Measurements from ENCODE around the gene MYO9A. TPM values are rescaled to one million over a fixed set of nuclear protein-coding genes. Genes with fewer than 3 reads are reported as not detected.
"Not testable (repeated sequence)": the region's sequence is repeated elsewhere in the genome, so short reads cannot be mapped to it uniquely, and the experiment has no call there.

Gene MYO9A
- total RNA-seq, 1 experiment from 2014 or later, result 34.0 TPM

DNA sequence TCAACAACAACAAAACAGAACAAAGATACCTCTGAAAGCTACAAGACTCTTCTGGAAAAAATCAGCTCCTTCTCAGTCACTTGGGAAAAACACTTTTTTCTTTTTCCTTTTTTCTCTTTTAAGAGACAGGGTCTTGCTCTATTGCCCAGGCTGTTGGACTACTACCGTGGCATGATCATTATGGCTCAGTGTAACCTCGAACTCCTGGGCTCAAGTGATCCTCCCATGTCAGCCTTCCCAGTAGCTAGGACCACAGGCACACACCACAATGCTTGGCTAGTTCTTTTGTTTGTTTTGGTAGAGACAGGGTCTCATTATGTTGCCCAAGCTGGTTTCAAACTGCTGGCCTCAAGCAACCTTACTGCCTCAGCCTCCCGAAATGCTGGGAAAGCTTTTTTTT lies 12.8 kb downstream of the MYO9A start:
- H3K27ac ChIP-seq, result no peak overlapping the region
- 0 out of 2 replicates have a peak, but pooled peaks cover 3% of the 10 kb centered on the region for H3K79me2 ChIP-seq (ENCODE audit: low read depth)
- H3K4me1 ChIP-seq (replicated peaks; ENCODE audit: insufficient read depth), result 0 out of 2 replicates have a peak, but pooled peaks cover 4% of the 10 kb centered on the region
- no peaks in the 10 kb centered on the region for H3K36me3 ChIP-seq (ENCODE audit: low read depth)
- intact Hi-C loops (cut with micrococcal nuclease; ENCODE audit: unreplicated experiment), result no loop called here
- ChIA-PET POLR2A (ENCODE audit: unreplicated experiment) (interaction anchor here (0.6 kb wide), 1 partner anchor 400 kb away, joined by 4 read pairs; no protein-coding TSS in a partner anchor), CTCF (interaction anchor here (0.6 kb wide), 1 partner anchor 8 kb away, joined by 3 read pairs; no protein-coding TSS in a partner anchor)
- no peak for DNase-seq
- H3K4me2 ChIP-seq, result no peak overlapping the region
- H3K4me3 ChIP-seq, result no peak overlapping the region
- TF ChIP-seq, protein P1, sequence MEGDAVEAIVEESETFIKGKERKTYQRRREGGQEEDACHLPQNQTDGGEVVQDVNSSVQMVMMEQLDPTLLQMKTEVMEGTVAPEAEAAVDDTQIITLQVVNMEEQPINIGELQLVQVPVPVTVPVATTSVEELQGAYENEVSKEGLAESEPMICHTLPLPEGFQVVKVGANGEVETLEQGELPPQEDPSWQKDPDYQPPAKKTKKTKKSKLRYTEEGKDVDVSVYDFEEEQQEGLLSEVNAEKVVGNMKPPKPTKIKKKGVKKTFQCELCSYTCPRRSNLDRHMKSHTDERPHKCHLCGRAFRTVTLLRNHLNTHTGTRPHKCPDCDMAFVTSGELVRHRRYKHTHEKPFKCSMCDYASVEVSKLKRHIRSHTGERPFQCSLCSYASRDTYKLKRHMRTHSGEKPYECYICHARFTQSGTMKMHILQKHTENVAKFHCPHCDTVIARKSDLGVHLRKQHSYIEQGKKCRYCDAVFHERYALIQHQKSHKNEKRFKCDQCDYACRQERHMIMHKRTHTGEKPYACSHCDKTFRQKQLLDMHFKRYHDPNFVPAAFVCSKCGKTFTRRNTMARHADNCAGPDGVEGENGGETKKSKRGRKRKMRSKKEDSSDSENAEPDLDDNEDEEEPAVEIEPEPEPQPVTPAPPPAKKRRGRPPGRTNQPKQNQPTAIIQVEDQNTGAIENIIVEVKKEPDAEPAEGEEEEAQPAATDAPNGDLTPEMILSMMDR (conservative IDR thresholded peaks at IDR 0.05), result no peak
- TF ChIP-seq EZH2 (IDR thresholded peaks at IDR 0.05; ENCODE audit: low read depth), result no peak
- H2AFZ ChIP-seq, result no peak overlapping the region
- no peaks in the 10 kb centered on the region for H3K9me3 ChIP-seq (ENCODE audit: insufficient read depth, low read depth)
- H3K9me2 ChIP-seq (ENCODE audit: insufficient read depth), result no peaks in the 10 kb centered on the region
- no peaks in the 10 kb centered on the region for H3K27me3 ChIP-seq (ENCODE audit: insufficient read depth, low read depth)
- no peaks in the 10 kb centered on the region for H4K20me1 ChIP-seq (ENCODE audit: insufficient read depth)
- BruUV-seq (replicated peaks), result no TSS peak
- no peaks in the 10 kb centered on the region for H3F3A ChIP-seq (ENCODE audit: insufficient read depth, low read depth)

DNA sequence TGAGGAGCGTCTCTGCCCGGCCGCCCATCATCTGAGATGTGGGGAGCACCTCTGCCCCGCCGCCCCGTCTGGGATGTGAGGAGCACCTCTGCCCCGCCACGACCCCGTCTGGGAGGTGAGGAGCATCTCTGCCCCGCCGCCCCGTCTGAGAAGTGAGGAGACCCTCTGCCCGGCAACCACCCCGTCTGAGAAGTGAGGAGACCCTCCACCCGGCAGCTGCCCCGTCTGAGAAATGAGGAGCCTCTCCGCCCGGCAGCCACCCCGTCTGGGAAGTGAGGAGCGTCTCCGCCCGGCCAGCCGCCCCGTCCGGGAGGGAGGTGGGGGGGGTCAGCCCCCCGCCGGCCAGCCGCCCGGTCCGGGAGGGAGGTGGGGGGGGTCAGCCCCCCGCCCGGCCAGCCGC lies 17.4 kb downstream of the MYO9A start:
- H3K9me2 ChIP-seq (ENCODE audit: insufficient read depth); DNase-seq; intact Hi-C loops (cut with micrococcal nuclease; ENCODE audit: unreplicated experiment); H3K4me2 ChIP-seq; H3K79me2 ChIP-seq (ENCODE audit: low read depth); H3K4me1 ChIP-seq (replicated peaks; ENCODE audit: insufficient read depth); H3K27ac ChIP-seq; H3K4me3 ChIP-seq; POLR2A ChIA-PET (ENCODE audit: unreplicated experiment); BruUV-seq (replicated peaks); H2AFZ ChIP-seq; CTCF ChIA-PET; H3K27me3 ChIP-seq (ENCODE audit: insufficient read depth, low read depth); H4K20me1 ChIP-seq (ENCODE audit: insufficient read depth); H3F3A ChIP-seq (ENCODE audit: insufficient read depth, low read depth); H3K9me3 ChIP-seq (ENCODE audit: insufficient read depth, low read depth); H3K36me3 ChIP-seq (ENCODE audit: low read depth): not testable (repeated sequence)

- Histone ChIP-seq H3K27ac (no peak overlapping the region), H2AFZ (no peak overlapping the region), H3K27me3 (ENCODE audit: insufficient read depth, low read depth) (no peaks in the 10 kb centered on the region), H3K9me2 (ENCODE audit: insufficient read depth) (no peaks in the 10 kb centered on the region), H3K4me3 (no peak overlapping the region), H3K9me3 (ENCODE audit: insufficient read depth, low read depth) (no peaks in the 10 kb centered on the region), H3F3A (ENCODE audit: insufficient read depth, low read depth) (no peaks in the 10 kb centered on the region), H3K4me2 (no peak overlapping the region), H3K36me3 (ENCODE audit: low read depth) (no peaks in the 10 kb centered on the region), H3K4me1 (replicated peaks; ENCODE audit: insufficient read depth) (no peaks in the 10 kb centered on the region), H3K79me2 (ENCODE audit: low read depth) (no peaks in the 10 kb centered on the region), H4K20me1 (ENCODE audit: insufficient read depth) (no peaks in the 10 kb centered on the region)
- DNase-seq, result no peak
- no TSS peak for BruUV-seq (replicated peaks)
- ChIA-PET CTCF (no interaction called here), POLR2A (ENCODE audit: unreplicated experiment) (no interaction called here)
- TF ChIP-seq, protein P1 (conservative IDR thresholded peaks at IDR 0.05), result no peak
- TF ChIP-seq EZH2 (IDR thresholded peaks at IDR 0.05; ENCODE audit: low read depth), result no peak
- intact Hi-C loops (cut with micrococcal nuclease; ENCODE audit: unreplicated experiment), result no loop called here
Observed at GRCh38 chr15:72099155-72099554, 18.8 kb downstream of the MYO9A start.

DNA sequence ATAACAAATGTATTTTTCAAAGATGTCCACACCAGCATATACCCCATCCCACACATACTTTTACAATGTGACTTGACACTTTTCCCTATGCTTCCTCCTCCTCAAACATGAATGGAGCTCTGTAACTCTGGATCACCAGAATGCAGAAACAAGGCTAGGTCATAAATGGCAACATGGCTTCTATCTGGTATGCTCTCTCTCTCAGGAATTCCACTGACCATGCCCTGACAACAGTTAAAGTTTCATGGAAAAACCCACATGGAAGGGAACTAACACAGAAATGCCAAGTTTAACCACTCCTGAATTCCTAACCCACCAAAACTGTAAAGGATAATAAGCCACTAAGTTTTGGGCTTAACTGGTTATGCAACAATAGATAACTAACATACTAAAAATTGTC lies 19.9 kb downstream of the MYO9A start:
- no peak overlapping the region for H2AFZ ChIP-seq
- no peak overlapping the region for H3K4me2 ChIP-seq
- intact Hi-C loops (cut with micrococcal nuclease; ENCODE audit: unreplicated experiment), result no loop called here
- H3K4me1 ChIP-seq (replicated peaks; ENCODE audit: insufficient read depth), result no peaks in the 10 kb centered on the region
- H3K27me3 ChIP-seq (ENCODE audit: insufficient read depth, low read depth), result no peaks in the 10 kb centered on the region
- no peaks in the 10 kb centered on the region for H3K9me3 ChIP-seq (ENCODE audit: insufficient read depth, low read depth)
- no peak overlapping the region for H3K27ac ChIP-seq
- no peaks in the 10 kb centered on the region for H3K9me2 ChIP-seq (ENCODE audit: insufficient read depth)
- no peak overlapping the region for H3K4me3 ChIP-seq
- no peaks in the 10 kb centered on the region for H3K36me3 ChIP-seq (ENCODE audit: low read depth)
- TF ChIP-seq, protein P1 (conservative IDR thresholded peaks at IDR 0.05), result no peak
- no peak for DNase-seq
- BruUV-seq (replicated peaks), result no TSS peak
- no peaks in the 10 kb centered on the region for H3F3A ChIP-seq (ENCODE audit: insufficient read depth, low read depth)
- no peaks in the 10 kb centered on the region for H3K79me2 ChIP-seq (ENCODE audit: low read depth)
- POLR2A ChIA-PET (ENCODE audit: unreplicated experiment), result no interaction called here
- CTCF ChIA-PET, result interaction anchor here (0.6 kb wide), 1 partner anchor 69 kb away, joined by 3 read pairs; no protein-coding TSS in a partner anchor
- H4K20me1 ChIP-seq (ENCODE audit: insufficient read depth), result no peaks in the 10 kb centered on the region
